A549 (cell line): Measurements from ENCODE around the gene RTEL1.

Experiments
- BHLHE40 ChIP-seq: IDR thresholded peaks from 2 replicates; pipeline ENCODE4 v1.6.1; 2012; ENCODE audit warnings: low read depth, low read length, inconsistent platforms
- CEBPB ChIP-seq, 2 experiments: fragments of >200 bp in 1 of 2; sonication (Bioruptor Twin) in 1 of 2; formaldehyde crosslinking in 1 of 2; IDR thresholded peaks; 2 replicates each; pipeline ENCODE4 v1.6.1; 2012 to 2016
- KDM1A ChIP-seq: fragments of 200-600 bp; sonication (generic); IDR thresholded peaks from 2 replicates; pipeline ENCODE4 v1.6.1; 2016; ENCODE audit warnings: low read depth, mild to moderate bottlenecking
- MYC ChIP-seq: IDR thresholded peaks from 2 replicates; pipeline ENCODE4 v1.6.1; 2012; ENCODE audit warnings: mild to moderate bottlenecking, inconsistent platforms, low read length, improper control_type of control experiment, borderline replicate concordance
- NR3C1 ChIP-seq: fragments of >200 bp; sonication (Bioruptor Twin); formaldehyde crosslinking; IDR thresholded peaks from 3 replicates; pipeline ENCODE4 v1.6.1; 2017
- POLR2A ChIP-seq: IDR thresholded peaks from 2 replicates; pipeline ENCODE4 v1.6.1; 2012; ENCODE audit warnings: mild to moderate bottlenecking, low read length
- RAD21 ChIP-seq, 2 experiments: fragments of >200 bp in 1 of 2; sonication (Bioruptor Twin) in 1 of 2; formaldehyde crosslinking in 1 of 2; IDR thresholded peaks in 1 of 2; conservative IDR thresholded peaks in 1 of 2; 2 replicates in 1 of 2; 3 replicates in 1 of 2; pipeline ENCODE4 v1.6.1; 2012 to 2018; ENCODE audit warnings: inconsistent platforms in 1 of 2
- SMC3 ChIP-seq: fragments of >200 bp; sonication (Bioruptor Twin); formaldehyde crosslinking; IDR thresholded peaks from 3 replicates; pipeline ENCODE4 v1.6.1; 2018; ENCODE audit warnings: inconsistent platforms
- TFCP2L1 ChIP-seq: fragments of 250-450 bp; sonication (Bioruptor Pico); IDR thresholded peaks from 2 replicates; pipeline ENCODE4 v1.5.0; 2021; ENCODE audit warnings: mild to moderate bottlenecking
- TF ChIP-seq, protein P1 (sequence below): fragments of >200 bp; sonication (Bioruptor Twin); formaldehyde crosslinking; IDR thresholded peaks from 3 replicates; pipeline ENCODE4 v1.6.1; 2016
- TF ChIP-seq, protein P2 (sequence below): fragments of >200 bp; sonication (Bioruptor Twin); formaldehyde crosslinking; IDR thresholded peaks from 3 replicates; pipeline ENCODE4 v1.5.1; 2016
- TF ChIP-seq, protein P3 (sequence below): IDR thresholded peaks from 2 replicates; pipeline ENCODE4 v1.6.1; 2012
- TF ChIP-seq, protein P4 (sequence below): fragments of 450-650 bp; IDR thresholded peaks from 2 replicates; pipeline ENCODE4 v1.6.1; 2014; ENCODE audit warnings: antibody characterized with exemption

DNA sequence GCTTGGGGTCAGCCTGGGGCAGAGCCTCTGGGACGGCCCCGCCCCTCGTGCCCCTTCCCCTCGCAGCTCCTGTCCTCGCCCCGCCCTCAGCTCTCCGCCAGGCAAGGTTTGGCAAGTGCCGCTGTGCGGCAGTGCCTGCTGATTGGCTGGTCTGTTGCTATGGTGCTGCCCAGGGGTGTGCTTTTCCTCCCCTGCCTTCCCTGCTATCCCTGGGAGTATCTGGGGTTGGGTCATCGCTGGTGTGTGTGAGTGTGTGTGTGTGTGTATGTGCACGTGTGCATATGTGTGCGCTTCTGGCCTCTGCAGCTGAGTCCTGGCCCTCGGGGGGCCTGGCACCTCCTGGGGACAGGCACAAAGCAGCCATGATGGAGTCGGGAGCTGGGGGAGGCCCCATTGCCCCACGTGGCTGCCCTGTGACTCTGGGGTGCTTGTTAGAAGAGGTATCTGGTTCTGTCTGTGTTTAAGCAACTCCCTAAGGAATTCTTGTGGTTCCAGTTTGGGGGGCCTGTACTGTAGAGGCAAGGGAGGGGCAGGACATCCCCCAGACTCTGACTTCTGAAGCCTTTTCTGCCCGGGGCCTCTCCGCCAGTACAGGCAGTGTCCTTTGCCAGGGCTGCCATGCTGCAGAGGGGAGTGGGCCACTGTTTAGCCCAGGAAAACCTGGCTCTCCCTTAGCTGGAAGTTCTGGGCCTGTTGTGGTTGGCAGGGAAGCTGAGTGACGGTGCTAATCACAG, 6.9 kb downstream of the RTEL1 start:
- no peak for TF ChIP-seq TFCP2L1 (CRISPR knock-in tag)
- TF ChIP-seq, protein P1, sequence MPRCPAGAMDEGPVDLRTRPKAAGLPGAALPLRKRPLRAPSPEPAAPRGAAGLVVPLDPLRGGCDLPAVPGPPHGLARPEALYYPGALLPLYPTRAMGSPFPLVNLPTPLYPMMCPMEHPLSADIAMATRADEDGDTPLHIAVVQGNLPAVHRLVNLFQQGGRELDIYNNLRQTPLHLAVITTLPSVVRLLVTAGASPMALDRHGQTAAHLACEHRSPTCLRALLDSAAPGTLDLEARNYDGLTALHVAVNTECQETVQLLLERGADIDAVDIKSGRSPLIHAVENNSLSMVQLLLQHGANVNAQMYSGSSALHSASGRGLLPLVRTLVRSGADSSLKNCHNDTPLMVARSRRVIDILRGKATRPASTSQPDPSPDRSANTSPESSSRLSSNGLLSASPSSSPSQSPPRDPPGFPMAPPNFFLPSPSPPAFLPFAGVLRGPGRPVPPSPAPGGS, result no peak
- no peak for TF ChIP-seq MYC
- no peak for TF ChIP-seq POLR2A
- TF ChIP-seq CEBPB (IDR thresholded peaks at IDR 0.05), result no peak
- no peak for TF ChIP-seq RAD21 (conservative IDR thresholded peaks at IDR 0.05 in 1 of 2, IDR thresholded peaks at IDR 0.05 in 1 of 2)
- TF ChIP-seq, protein P2, sequence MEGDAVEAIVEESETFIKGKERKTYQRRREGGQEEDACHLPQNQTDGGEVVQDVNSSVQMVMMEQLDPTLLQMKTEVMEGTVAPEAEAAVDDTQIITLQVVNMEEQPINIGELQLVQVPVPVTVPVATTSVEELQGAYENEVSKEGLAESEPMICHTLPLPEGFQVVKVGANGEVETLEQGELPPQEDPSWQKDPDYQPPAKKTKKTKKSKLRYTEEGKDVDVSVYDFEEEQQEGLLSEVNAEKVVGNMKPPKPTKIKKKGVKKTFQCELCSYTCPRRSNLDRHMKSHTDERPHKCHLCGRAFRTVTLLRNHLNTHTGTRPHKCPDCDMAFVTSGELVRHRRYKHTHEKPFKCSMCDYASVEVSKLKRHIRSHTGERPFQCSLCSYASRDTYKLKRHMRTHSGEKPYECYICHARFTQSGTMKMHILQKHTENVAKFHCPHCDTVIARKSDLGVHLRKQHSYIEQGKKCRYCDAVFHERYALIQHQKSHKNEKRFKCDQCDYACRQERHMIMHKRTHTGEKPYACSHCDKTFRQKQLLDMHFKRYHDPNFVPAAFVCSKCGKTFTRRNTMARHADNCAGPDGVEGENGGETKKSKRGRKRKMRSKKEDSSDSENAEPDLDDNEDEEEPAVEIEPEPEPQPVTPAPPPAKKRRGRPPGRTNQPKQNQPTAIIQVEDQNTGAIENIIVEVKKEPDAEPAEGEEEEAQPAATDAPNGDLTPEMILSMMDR, result no peak
- TF ChIP-seq BHLHE40, result no peak
- no peak for TF ChIP-seq NR3C1
- TF ChIP-seq KDM1A, result no peak
- TF ChIP-seq, protein P3, sequence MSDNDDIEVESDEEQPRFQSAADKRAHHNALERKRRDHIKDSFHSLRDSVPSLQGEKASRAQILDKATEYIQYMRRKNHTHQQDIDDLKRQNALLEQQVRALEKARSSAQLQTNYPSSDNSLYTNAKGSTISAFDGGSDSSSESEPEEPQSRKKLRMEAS, result no peak
- no peak for TF ChIP-seq SMC3
- TF ChIP-seq, protein P4, sequence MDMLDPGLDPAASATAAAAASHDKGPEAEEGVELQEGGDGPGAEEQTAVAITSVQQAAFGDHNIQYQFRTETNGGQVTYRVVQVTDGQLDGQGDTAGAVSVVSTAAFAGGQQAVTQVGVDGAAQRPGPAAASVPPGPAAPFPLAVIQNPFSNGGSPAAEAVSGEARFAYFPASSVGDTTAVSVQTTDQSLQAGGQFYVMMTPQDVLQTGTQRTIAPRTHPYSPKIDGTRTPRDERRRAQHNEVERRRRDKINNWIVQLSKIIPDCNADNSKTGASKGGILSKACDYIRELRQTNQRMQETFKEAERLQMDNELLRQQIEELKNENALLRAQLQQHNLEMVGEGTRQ, result no peak
